HCT116 (cell line): Measurements from ENCODE around the gene COL4A4.

Source experiments
- EGR1 ChIP-seq: IDR thresholded peaks from 2 replicates; pipeline ENCODE4 v1.6.1; 2012; ENCODE audit warnings: low read depth
- EZH2 ChIP-seq: fragments of 200-600 bp; sonication (generic); IDR thresholded peaks from 2 replicates; pipeline ENCODE4 v1.6.1; 2017; ENCODE audit warnings: antibody characterized with exemption, mixed run types
- JUND ChIP-seq: IDR thresholded peaks from 2 replicates; pipeline ENCODE4 v1.6.1; 2012
- SRF ChIP-seq: IDR thresholded peaks from 2 replicates; pipeline ENCODE4 v1.6.1; 2012; ENCODE audit warnings: low read depth
- TCF7L2 ChIP-seq: IDR thresholded peaks from 2 replicates; pipeline ENCODE4 v1.7.0; 2011; ENCODE audit warnings: borderline replicate concordance, inconsistent platforms; ENCODE audit not compliant: insufficient read depth, insufficient read length; ENCODE audit errors: extremely low read depth
- YY1 ChIP-seq: IDR thresholded peaks from 2 replicates; pipeline ENCODE4 v1.6.1; 2011; ENCODE audit warnings: low read length, low read depth, moderate library complexity, mild to moderate bottlenecking; ENCODE audit not compliant: insufficient replicate concordance; ENCODE audit errors: extremely low read depth
- ZFX ChIP-seq: fragments of 450-650 bp; IDR thresholded peaks from 2 replicates; pipeline ENCODE4 v1.6.1; 2017
- ZNF274 ChIP-seq: fragments of 200-500 bp; sonication (Bioruptor generic); IDR thresholded peaks from 2 replicates; pipeline ENCODE4 v1.6.1; 2014; ENCODE audit warnings: mild to moderate bottlenecking, low read depth, low read length, inconsistent platforms
- TF ChIP-seq, protein P1 (sequence below), 3 experiments: fragments of 200-600 bp in 1 of 3; sonication (generic) in 1 of 3; IDR thresholded peaks in 2 of 3; conservative IDR thresholded peaks in 1 of 3; 2 replicates each; pipeline ENCODE4 v1.5.1; 2012 to 2017; ENCODE audit warnings: low read depth in 2 of 3, low read length in 2 of 3, antibody characterized with exemption in 1 of 3, borderline replicate concordance in 1 of 3, control low read depth in 1 of 3, mild to moderate bottlenecking in 1 of 3, mixed read lengths in 1 of 3, mixed run types in 1 of 3, moderate library complexity in 1 of 3; ENCODE audit not compliant: insufficient read depth in 1 of 3

DNA sequence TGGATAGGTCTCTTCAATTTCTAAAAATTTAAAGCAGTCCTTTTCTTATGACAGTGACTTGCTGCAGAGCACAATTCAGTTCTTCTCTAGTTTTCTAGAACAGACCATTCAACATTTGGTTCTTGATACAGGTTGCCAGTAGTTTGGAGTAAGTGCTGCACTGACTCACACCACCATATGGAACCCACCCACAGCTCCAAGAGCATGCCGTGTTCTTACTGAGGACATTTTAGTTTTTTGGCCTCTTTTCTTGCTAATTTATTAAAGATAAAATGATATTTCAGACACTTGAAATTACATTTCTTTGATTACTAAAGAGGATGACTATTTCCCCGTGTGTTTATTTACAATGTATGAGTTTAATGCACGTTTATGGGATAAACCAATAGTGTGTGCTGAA lies 120.0 kb downstream of the COL4A4 start:
- TF ChIP-seq, protein P1, sequence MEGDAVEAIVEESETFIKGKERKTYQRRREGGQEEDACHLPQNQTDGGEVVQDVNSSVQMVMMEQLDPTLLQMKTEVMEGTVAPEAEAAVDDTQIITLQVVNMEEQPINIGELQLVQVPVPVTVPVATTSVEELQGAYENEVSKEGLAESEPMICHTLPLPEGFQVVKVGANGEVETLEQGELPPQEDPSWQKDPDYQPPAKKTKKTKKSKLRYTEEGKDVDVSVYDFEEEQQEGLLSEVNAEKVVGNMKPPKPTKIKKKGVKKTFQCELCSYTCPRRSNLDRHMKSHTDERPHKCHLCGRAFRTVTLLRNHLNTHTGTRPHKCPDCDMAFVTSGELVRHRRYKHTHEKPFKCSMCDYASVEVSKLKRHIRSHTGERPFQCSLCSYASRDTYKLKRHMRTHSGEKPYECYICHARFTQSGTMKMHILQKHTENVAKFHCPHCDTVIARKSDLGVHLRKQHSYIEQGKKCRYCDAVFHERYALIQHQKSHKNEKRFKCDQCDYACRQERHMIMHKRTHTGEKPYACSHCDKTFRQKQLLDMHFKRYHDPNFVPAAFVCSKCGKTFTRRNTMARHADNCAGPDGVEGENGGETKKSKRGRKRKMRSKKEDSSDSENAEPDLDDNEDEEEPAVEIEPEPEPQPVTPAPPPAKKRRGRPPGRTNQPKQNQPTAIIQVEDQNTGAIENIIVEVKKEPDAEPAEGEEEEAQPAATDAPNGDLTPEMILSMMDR (IDR thresholded peaks at IDR 0.05 in 2 of 3, conservative IDR thresholded peaks at IDR 0.05 in 1 of 3; ENCODE audit: borderline replicate concordance in 1 of 3, insufficient read depth in 1 of 3, low read depth in 2 of 3, low read length in 2 of 3), result no peak
- TF ChIP-seq JUND, result no peak
- TF ChIP-seq ZNF274, result no peak
- no peak for TF ChIP-seq SRF
- no peak for TF ChIP-seq EZH2
- TF ChIP-seq YY1, result no peak
- TF ChIP-seq ZFX, result no peak
- TF ChIP-seq EGR1, result no peak
- TF ChIP-seq TCF7L2, result no peak
